Mammary epithelial cell (primary cell): ENCODE measurements around the gene TAMM41.
"Not testable (repeated sequence)": the region's sequence is repeated elsewhere in the genome, so short reads cannot be mapped to it uniquely, and the experiment has no call there.

ENCODE experiments used
- CTCF ChIP-seq, 2 donors: IDR thresholded peaks in 1 of 2; conservative IDR thresholded peaks in 1 of 2; 2 replicates each; pipeline ENCODE4 v1.5.1; 2011 to 2012; ENCODE audit warnings: inconsistent platforms in 2 of 2, low read length in 2 of 2, mild to moderate bottlenecking in 2 of 2, control low read depth in 1 of 2, low read depth in 1 of 2; ENCODE audit not compliant: insufficient read depth in 1 of 2; ENCODE audit errors: extremely low read depth in 1 of 2
- EZH2 ChIP-seq: IDR thresholded peaks from 2 replicates; pipeline ENCODE4 v1.6.1; 2012; ENCODE audit warnings: low read length, inconsistent platforms, borderline replicate concordance

- not testable (repeated sequence) for TF ChIP-seq CTCF (conservative IDR thresholded peaks at IDR 0.05 in 1 of 2, IDR thresholded peaks at IDR 0.05 in 1 of 2; ENCODE audit: extremely low read depth in 1 of 2, insufficient read depth in 1 of 2, low read depth in 1 of 2, low read length in 2 of 2); EZH2
Measured at GRCh38 chr3:11863739-11864138, 17.1 kb upstream of the TAMM41 start.
